Kidney (tissue), 14 donors: ENCODE results near the gene PAFAH1B2. TPM values are rescaled to one million over a fixed set of nuclear protein-coding genes. Genes with fewer than 3 reads are reported as not detected.
A peak's percentile ranks its signal among the peaks of the same experiment; 100 is the strongest.

Experiments used
- DNase-seq, 5 donors: peaks; one replicate each; pipeline ENCODE4 v3.0.0-alpha.2; 2013 to 2020
- FAIRE-seq: peaks from 2 replicates; lab custom pipeline; 2012; peaks lifted over from hg19 to GRCh38; lab: Jason Lieb, UNC
- H3K27ac ChIP-seq, 2 donors: one replicate each; pipeline ENCODE4 v1.7.0; 2013; ENCODE audit warnings: low read depth in 2 of 2, low read length in 2 of 2, inconsistent platforms in 1 of 2
- H3K27me3 ChIP-seq: one replicate; pipeline ENCODE4 v1.7.1; 2013; ENCODE audit warnings: low read length, inconsistent platforms; ENCODE audit not compliant: control insufficient read depth, insufficient read depth
- H3K36me3 ChIP-seq, 3 donors: one replicate each; pipeline versions ENCODE4 v1.7.0 to v1.7.1; 2013; ENCODE audit warnings: low read length in 3 of 3, control low read depth in 1 of 3, inconsistent platforms in 1 of 3; ENCODE audit not compliant: insufficient read depth in 3 of 3, control insufficient read depth in 2 of 3
- H3K4me1 ChIP-seq, 3 donors: one replicate each; pipeline versions ENCODE4 v1.7.0 to v1.7.1; 2013; ENCODE audit warnings: low read length in 3 of 3, inconsistent platforms in 1 of 3, low read depth in 1 of 3; ENCODE audit not compliant: control insufficient read depth in 2 of 3, insufficient read depth in 2 of 3
- H3K4me3 ChIP-seq, 3 donors: one replicate each; pipeline versions ENCODE4 v1.7.0 to v1.8.1; 2013; ENCODE audit warnings: low read length in 3 of 3, control low read depth in 1 of 3, inconsistent platforms in 1 of 3
- H3K9ac ChIP-seq, 3 donors: one replicate each; pipeline versions ENCODE4 v1.7.0 to v1.7.1; 2013; ENCODE audit warnings: low read length in 3 of 3, control low read depth in 1 of 3, inconsistent platforms in 1 of 3
- H3K9me3 ChIP-seq, 3 donors: one replicate each; pipeline versions ENCODE4 v1.7.0 to v1.7.1; 2013; ENCODE audit warnings: low read length in 3 of 3, control low read depth in 1 of 3, inconsistent platforms in 1 of 3; ENCODE audit not compliant: control insufficient read depth in 2 of 3, insufficient read depth in 1 of 3
- CTCF ChIP-seq: IDR thresholded peaks from 3 replicates; pipeline ENCODE4 v1.5.1; 2012; ENCODE audit warnings: mild to moderate bottlenecking, moderate library complexity, borderline replicate concordance; ENCODE audit not compliant: insufficient read depth; ENCODE audit errors: extremely low read depth
- intact Hi-C: fragments of 100-400 bp; cut with DNase I; formaldehyde crosslinking; loops from one replicate; pipeline ENCODE4 v1.11.1; 2022
- polyA plus RNA-seq: library from polyadenylated mRNA; stranded (reverse); fragments of 350-450 nt; fragmentation: Illumina TruSeq; extraction: RNeasy Lipid Tissue Mini Kit (QIAGEN cat#74804); gene quantifications from one replicate; pipeline ENCODE4 v1.2.3, GENCODE V29; 2014; ENCODE audit warnings: low read depth, low replicate concordance; ENCODE audit not compliant: insufficient read depth
- total RNA-seq: library from RNA; stranded (reverse); fragmentation: NEBNext Ultra II Directional; extraction: Animal tissue kit (Norgen Biotek cat#: 25700); gene quantifications from one replicate; pipeline ENCODE4 v1.2.1, GENCODE V29; 2021
- donor health status: control.
- donor health status: control.
- donor health status: control.
- donor health status: control.
- donor health status: control.
- donor health status: DM: yes; HTN: yes; CAD: no.
- donor health status: Normal renal cell carcinoma (clear cell type).

Gene PAFAH1B2
- total and polyA plus RNA-seq, 2 donors from 2014 or later: 29.4 to 90.2 TPM

- no peaks in the 10 kb centered on the region for H3K27me3 ChIP-seq
- H3K4me1 ChIP-seq: no peaks in the 10 kb centered on the region
- no peak for FAIRE-seq
- H3K4me3 ChIP-seq: no peak overlapping the region
- intact Hi-C loops: no loop called here
- H3K9ac ChIP-seq: no peak overlapping the region
- no peak for TF ChIP-seq CTCF
- no peak overlapping the region for H3K27ac ChIP-seq
- DNase-seq: peak in 1 of 5 donors; percentile 73
- no peaks in the 10 kb centered on the region for H3K9me3 ChIP-seq
- peaks cover 0 to 12% (median 8%) of the 10 kb centered on the region in 3 donors for H3K36me3 ChIP-seq
Measured at GRCh38 chr11:117195761-117196160, 51.7 kb downstream of the PAFAH1B2 start.

- H3K9ac ChIP-seq: no peak overlapping the region
- H3K9me3 ChIP-seq: no peaks in the 10 kb centered on the region
- intact Hi-C loops: no loop called here
- no peak for TF ChIP-seq CTCF
- peaks cover 0 to 8% (median 5%) of the 10 kb centered on the region in 3 donors for H3K36me3 ChIP-seq
- DNase-seq: peak in 1 of 5 donors; percentile 56
- H3K4me3 ChIP-seq: no peak overlapping the region
- no peaks in the 10 kb centered on the region for H3K4me1 ChIP-seq
- no peak for FAIRE-seq
- H3K27me3 ChIP-seq: no peaks in the 10 kb centered on the region
- H3K27ac ChIP-seq: no peak overlapping the region
Measured at GRCh38 chr11:117197006-117197405, 52.9 kb downstream of the PAFAH1B2 start.

GRCh38 chr11:117197516-117198456 is 53.7 kb downstream of the PAFAH1B2 start:
- Histone ChIP-seq H3K36me3 (peaks cover 0 to 7% (median 2%) of the 10 kb centered on the region in 3 donors), H3K4me1 (no peaks in the 10 kb centered on the region), H3K27me3 (no peaks in the 10 kb centered on the region), H3K4me3 (peak overlapping the region in 1 of 3 donors; percentile 8), H3K9me3 (no peaks in the 10 kb centered on the region), H3K27ac (peak overlapping the region; percentile 79 to 84), H3K9ac (peak overlapping the region in 1 of 3 donors; percentile 46)
- intact Hi-C loops: no loop called here
- FAIRE-seq (no peak), DNase-seq (peak; percentile 52 to 86 (median 69))
- peak; percentile 13 for TF ChIP-seq CTCF
